Vagina (tissue), 2 donors: ENCODE results near the gene MTCP1.

Source experiments
- POLR2A ChIP-seq, 2 donors: fragments of 450-650 bp; IDR thresholded peaks; one replicate each; pipeline ENCODE4 v1.6.1; 2017; ENCODE audit warnings: antibody characterized with exemption in 2 of 2, mild to moderate bottlenecking in 2 of 2, moderate library complexity in 2 of 2
- POLR2AphosphoS5 ChIP-seq, 2 donors: sonication (generic); formaldehyde crosslinking; IDR thresholded peaks; one replicate each; pipeline ENCODE4 v1.9.0; 2017; ENCODE audit warnings: antibody characterized with exemption in 2 of 2, mild to moderate bottlenecking in 2 of 2, low read depth in 1 of 2; ENCODE audit not compliant: insufficient read depth in 1 of 2
- TF ChIP-seq, protein P1 (sequence below), 3 experiments: fragments of 450-650 bp in 2 of 3; fragments of 200-600 bp in 1 of 3; sonication (generic) in 1 of 3; IDR thresholded peaks; one replicate each; pipeline ENCODE4 v1.5.1; 2017 to 2019; ENCODE audit warnings: antibody characterized with exemption in 3 of 3, mild to moderate bottlenecking in 2 of 3, moderate library complexity in 2 of 3

DNA sequence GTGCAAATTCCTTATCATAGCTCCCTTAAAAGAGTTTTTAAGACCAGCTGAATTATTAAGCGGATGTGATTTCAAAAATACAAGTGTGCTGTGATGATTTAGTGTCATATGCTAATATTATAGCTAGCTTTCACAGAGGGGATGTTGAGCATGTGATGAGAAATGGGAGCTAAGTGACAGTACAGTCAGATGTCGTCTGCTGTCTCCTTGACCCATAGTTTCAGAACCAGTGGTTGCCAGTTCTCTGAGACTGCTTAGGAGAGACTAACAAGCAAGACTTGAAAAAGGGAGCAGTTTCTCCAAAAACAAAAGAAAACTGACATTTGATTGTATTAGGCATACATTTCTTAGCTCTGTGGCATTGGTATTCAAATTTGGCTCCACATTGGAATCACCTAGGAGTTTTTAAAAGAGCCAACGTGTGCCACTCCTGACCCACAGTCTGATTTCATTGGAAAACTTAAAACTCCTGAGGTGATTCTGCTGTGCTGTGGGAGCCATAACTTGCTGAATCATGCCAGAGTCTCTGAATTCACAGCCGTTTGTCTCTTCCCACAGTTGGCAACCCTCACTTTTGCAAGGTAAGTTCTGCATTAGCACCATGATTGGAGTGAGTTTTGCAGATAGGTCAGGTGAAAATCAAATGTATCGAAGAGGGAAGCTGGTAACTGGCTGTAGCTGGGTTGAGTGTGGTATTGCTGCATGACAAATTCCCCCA, 24.0 kb downstream of the MTCP1 start:
- TF ChIP-seq POLR2AphosphoS5 (IDR thresholded peaks at IDR 0.05; ENCODE audit: insufficient read depth in 1 of 2, low read depth in 1 of 2), result no peak
- TF ChIP-seq POLR2A (IDR thresholded peaks at IDR 0.05), result no peak
- TF ChIP-seq, protein P1, sequence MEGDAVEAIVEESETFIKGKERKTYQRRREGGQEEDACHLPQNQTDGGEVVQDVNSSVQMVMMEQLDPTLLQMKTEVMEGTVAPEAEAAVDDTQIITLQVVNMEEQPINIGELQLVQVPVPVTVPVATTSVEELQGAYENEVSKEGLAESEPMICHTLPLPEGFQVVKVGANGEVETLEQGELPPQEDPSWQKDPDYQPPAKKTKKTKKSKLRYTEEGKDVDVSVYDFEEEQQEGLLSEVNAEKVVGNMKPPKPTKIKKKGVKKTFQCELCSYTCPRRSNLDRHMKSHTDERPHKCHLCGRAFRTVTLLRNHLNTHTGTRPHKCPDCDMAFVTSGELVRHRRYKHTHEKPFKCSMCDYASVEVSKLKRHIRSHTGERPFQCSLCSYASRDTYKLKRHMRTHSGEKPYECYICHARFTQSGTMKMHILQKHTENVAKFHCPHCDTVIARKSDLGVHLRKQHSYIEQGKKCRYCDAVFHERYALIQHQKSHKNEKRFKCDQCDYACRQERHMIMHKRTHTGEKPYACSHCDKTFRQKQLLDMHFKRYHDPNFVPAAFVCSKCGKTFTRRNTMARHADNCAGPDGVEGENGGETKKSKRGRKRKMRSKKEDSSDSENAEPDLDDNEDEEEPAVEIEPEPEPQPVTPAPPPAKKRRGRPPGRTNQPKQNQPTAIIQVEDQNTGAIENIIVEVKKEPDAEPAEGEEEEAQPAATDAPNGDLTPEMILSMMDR (IDR thresholded peaks at IDR 0.05), result no peak
